ENCODE measurements around the gene SMKR1.
"Not testable (repeated sequence)": the region's sequence is repeated elsewhere in the genome, so short reads cannot be mapped to it uniquely, and the experiment has no call there.

The SMKR1 gene

GRCh38 chr7:129489491-129489890 lies 12.8 kb upstream of the SMKR1 start:
- no peak for DNase-seq

GRCh38 chr7:129492391-129492790 lies 9.9 kb upstream of the SMKR1 start:
- no peak for DNase-seq

GRCh38 chr7:129493555-129493954 lies 8.8 kb upstream of the SMKR1 start:
- DNase-seq = no peak

GRCh38 chr7:129494041-129494440 lies 8.3 kb upstream of the SMKR1 start:
- no peak for DNase-seq

GRCh38 chr7:129495987-129496386 lies 6.3 kb upstream of the SMKR1 start:
- no peak for DNase-seq

GRCh38 chr7:129496653-129497052 lies 5.7 kb upstream of the SMKR1 start:
- DNase-seq = no peak

- DNase-seq = no peak
Observed at GRCh38 chr7:129497156-129497555, 5.2 kb upstream of the SMKR1 start.

GRCh38 chr7:129498021-129498420 lies 4.3 kb upstream of the SMKR1 start:
- DNase-seq = no peak

- DNase-seq = no peak
Observed at GRCh38 chr7:129499999-129500398, 2.3 kb upstream of the SMKR1 start.

GRCh38 chr7:129502708-129503685 lies 666 bp downstream of the SMKR1 start:
- no peak for DNase-seq

- no peak for DNase-seq
Observed at GRCh38 chr7:129503725-129504124, 1.4 kb downstream of the SMKR1 start.

GRCh38 chr7:129512192-129512591 lies 9.9 kb downstream of the SMKR1 start:
- DNase-seq = no peak

- DNase-seq = no peak
Observed at GRCh38 chr7:129513546-129513945, 11.2 kb downstream of the SMKR1 start.

- no peak for DNase-seq
Observed at GRCh38 chr7:129514683-129515082, 12.4 kb downstream of the SMKR1 start.

GRCh38 chr7:129515381-129515780 lies 13.1 kb downstream of the SMKR1 start:
- DNase-seq = no peak

GRCh38 chr7:129517931-129518330 lies 15.6 kb downstream of the SMKR1 start:
- DNase-seq = no peak

- DNase-seq = no peak
Observed at GRCh38 chr7:129519464-129519863, 17.1 kb downstream of the SMKR1 start.

GRCh38 chr7:129522088-129522970 lies 20.0 kb downstream of the SMKR1 start:
- no peak for DNase-seq

- DNase-seq = no peak
Observed at GRCh38 chr7:129522971-129523340, 20.6 kb downstream of the SMKR1 start.

GRCh38 chr7:129523924-129524323 lies 21.6 kb downstream of the SMKR1 start:
- no peak for DNase-seq

GRCh38 chr7:129524405-129524804 lies 22.1 kb downstream of the SMKR1 start:
- not testable (repeated sequence) for DNase-seq

- no peak for DNase-seq
Observed at GRCh38 chr7:129525225-129525862, 23.0 kb downstream of the SMKR1 start.

- no peak for DNase-seq
Observed at GRCh38 chr7:129529643-129530042, 27.3 kb downstream of the SMKR1 start.
